Measurements from ENCODE around the gene RPS18. TPM values are rescaled to one million over a fixed set of nuclear protein-coding genes. Genes with fewer than 3 reads are reported as not detected.
"Not testable (repeated sequence)": the region's sequence is repeated elsewhere in the genome, so short reads cannot be mapped to it uniquely, and the experiment has no call there.

RPS18 gene
- polyA plus RNA-seq, 1 donor = 5,002 TPM

DNA sequence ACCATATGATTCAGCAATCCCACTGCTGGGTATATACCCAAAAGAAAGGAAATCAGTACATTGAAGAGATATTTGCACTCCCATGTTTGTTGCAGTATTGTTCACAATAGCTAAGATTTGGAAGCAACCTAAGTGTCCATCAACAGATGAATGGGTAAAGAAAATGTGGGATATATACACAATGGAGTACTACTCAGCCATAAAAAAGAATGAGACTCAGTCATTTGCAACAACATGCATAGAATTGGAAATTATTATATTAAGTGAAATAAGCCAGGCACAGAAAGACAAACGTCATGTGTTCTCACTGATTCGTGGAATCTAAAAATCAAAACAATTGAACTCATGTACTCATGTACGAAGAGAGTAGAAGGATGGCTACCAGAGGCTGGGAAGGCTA is 9.4 kb upstream of the RPS18 start:
- H3K9me3 ChIP-seq (ENCODE audit: control insufficient read depth, low read depth, low read length); H3K4me1 ChIP-seq (ENCODE audit: control insufficient read depth, insufficient read depth, low read length); DNase-seq; H3K27ac ChIP-seq (ENCODE audit: low read length); H3K4me3 ChIP-seq (ENCODE audit: low read length); H3K27me3 ChIP-seq (ENCODE audit: control insufficient read depth, insufficient read depth, low read length): not testable (repeated sequence)
- no CpG with 5 or more reads among the region's 3 CpGs for WGBS (ENCODE audit: insufficient coverage, low lambda C conversion rate)
- peaks cover 60% of the 10 kb centered on the region for H3K36me3 ChIP-seq (ENCODE audit: control insufficient read depth, insufficient read depth, low read length)

- Histone ChIP-seq H3K27ac (ENCODE audit: low read length) (no peak overlapping the region), H3K4me3 (ENCODE audit: low read length) (no peak overlapping the region), H3K9me3 (ENCODE audit: control insufficient read depth, low read depth, low read length) (no peaks in the 10 kb centered on the region), H3K4me1 (ENCODE audit: control insufficient read depth, insufficient read depth, low read length) (no peaks in the 10 kb centered on the region), H3K36me3 (ENCODE audit: control insufficient read depth, insufficient read depth, low read length) (peaks cover 66% of the 10 kb centered on the region), H3K27me3 (ENCODE audit: control insufficient read depth, insufficient read depth, low read length) (no peaks in the 10 kb centered on the region)
- no CpG with 5 or more reads among the region's 7 CpGs for WGBS (ENCODE audit: insufficient coverage, low lambda C conversion rate)
- no peak for DNase-seq
Measured at GRCh38 chr6:33264015-33264414, 7.9 kb upstream of the RPS18 start.

DNA sequence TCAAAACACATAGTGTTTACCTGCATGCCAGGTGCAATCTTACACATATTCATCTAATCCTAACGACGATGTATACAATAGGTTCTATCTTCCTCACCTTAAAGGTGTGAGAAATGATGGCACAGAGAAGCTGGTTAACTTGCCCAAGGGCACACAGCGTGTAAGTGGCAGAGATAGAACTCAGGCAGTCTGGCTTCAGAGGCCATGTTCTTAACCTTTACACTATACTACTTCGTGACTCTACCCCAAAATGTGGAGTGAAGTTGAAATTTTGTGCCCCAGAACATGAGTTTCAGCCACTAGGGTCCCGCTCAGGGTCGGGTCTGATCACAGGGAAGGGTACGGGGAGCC is 783 bp upstream of the RPS18 start:
- Histone ChIP-seq H3K36me3 (ENCODE audit: control insufficient read depth, insufficient read depth, low read length) (peaks cover 59% of the 10 kb centered on the region), H3K4me1 (ENCODE audit: control insufficient read depth, insufficient read depth, low read length) (peaks cover 24% of the 10 kb centered on the region), H3K9me3 (ENCODE audit: control insufficient read depth, low read depth, low read length) (no peaks in the 10 kb centered on the region), H3K4me3 (ENCODE audit: low read length) (peak overlapping the region; percentile 86), H3K27me3 (ENCODE audit: control insufficient read depth, insufficient read depth, low read length) (no peaks in the 10 kb centered on the region), H3K27ac (ENCODE audit: low read length) (peak overlapping the region; percentile 86)
- no peak for DNase-seq
- no CpG with 5 or more reads among the region's 7 CpGs for WGBS (ENCODE audit: insufficient coverage, low lambda C conversion rate)

DNA sequence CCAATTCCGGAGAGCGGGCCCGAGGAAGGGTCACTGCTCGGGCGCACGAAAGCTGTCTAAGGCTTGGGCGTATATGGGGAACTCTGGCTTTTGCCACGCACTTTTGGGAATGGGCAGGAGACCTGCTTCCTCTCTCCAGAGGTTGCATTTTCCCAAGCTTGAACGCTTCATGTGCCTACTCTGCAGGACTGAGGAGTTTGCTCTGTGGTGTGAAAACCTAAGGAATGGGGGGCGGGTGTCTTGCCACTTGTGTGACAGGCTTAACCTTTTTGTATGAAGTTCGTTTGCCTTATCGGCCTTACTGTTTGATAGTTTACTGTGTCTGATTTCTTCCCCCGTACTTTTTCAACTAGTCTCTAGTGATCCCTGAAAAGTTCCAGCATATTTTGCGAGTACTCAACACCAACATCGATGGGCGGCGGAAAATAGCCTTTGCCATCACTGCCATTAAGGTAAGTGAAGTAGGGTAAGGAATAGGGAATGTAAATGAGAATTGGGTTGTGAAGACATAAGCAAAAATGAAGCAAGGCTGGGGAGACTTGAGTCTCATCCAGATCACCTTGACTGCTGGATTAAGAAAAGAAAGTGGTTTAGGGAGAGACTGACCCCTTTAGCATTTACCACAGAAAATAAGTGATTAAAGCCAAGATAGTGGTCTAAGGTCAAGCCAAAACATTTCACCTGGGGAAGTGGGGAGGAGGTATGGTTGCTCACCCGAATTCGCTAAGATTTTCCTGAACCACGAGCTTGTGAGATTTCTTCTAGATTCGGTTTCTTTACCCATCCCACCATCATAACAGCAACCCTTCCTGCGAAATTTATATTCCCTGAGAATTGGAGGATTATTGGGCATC is 627 bp downstream of the RPS18 start:
- peak overlapping the region; percentile 67 for H3K27ac ChIP-seq (ENCODE audit: low read length)
- peaks cover 51% of the 10 kb centered on the region for H3K36me3 ChIP-seq (ENCODE audit: control insufficient read depth, insufficient read depth, low read length)
- H3K4me3 ChIP-seq (ENCODE audit: low read length) = peak overlapping the region; percentile 86
- H3K4me1 ChIP-seq (ENCODE audit: control insufficient read depth, insufficient read depth, low read length) = peaks cover 30% of the 10 kb centered on the region
- no CpG with 5 or more reads among the region's 22 CpGs for WGBS (ENCODE audit: insufficient coverage, low lambda C conversion rate)
- H3K27me3 ChIP-seq (ENCODE audit: control insufficient read depth, insufficient read depth, low read length) = no peaks in the 10 kb centered on the region
- no peak for DNase-seq
- H3K9me3 ChIP-seq (ENCODE audit: control insufficient read depth, low read depth, low read length) = no peaks in the 10 kb centered on the region

- DNase-seq = no peak
- Histone ChIP-seq H3K36me3 (ENCODE audit: control insufficient read depth, insufficient read depth, low read length) (peaks cover 43% of the 10 kb centered on the region), H3K27me3 (ENCODE audit: control insufficient read depth, insufficient read depth, low read length) (no peaks in the 10 kb centered on the region), H3K27ac (ENCODE audit: low read length) (no peak overlapping the region), H3K9me3 (ENCODE audit: control insufficient read depth, low read depth, low read length) (no peaks in the 10 kb centered on the region), H3K4me1 (ENCODE audit: control insufficient read depth, insufficient read depth, low read length) (peaks cover 30% of the 10 kb centered on the region), H3K4me3 (ENCODE audit: low read length) (peak overlapping the region; percentile 86)
- WGBS (ENCODE audit: insufficient coverage, low lambda C conversion rate) = 57% methylated on average over 3 of the region's 11 CpGs
Measured at GRCh38 chr6:33273129-33273923, 1.5 kb downstream of the RPS18 start.

DNA sequence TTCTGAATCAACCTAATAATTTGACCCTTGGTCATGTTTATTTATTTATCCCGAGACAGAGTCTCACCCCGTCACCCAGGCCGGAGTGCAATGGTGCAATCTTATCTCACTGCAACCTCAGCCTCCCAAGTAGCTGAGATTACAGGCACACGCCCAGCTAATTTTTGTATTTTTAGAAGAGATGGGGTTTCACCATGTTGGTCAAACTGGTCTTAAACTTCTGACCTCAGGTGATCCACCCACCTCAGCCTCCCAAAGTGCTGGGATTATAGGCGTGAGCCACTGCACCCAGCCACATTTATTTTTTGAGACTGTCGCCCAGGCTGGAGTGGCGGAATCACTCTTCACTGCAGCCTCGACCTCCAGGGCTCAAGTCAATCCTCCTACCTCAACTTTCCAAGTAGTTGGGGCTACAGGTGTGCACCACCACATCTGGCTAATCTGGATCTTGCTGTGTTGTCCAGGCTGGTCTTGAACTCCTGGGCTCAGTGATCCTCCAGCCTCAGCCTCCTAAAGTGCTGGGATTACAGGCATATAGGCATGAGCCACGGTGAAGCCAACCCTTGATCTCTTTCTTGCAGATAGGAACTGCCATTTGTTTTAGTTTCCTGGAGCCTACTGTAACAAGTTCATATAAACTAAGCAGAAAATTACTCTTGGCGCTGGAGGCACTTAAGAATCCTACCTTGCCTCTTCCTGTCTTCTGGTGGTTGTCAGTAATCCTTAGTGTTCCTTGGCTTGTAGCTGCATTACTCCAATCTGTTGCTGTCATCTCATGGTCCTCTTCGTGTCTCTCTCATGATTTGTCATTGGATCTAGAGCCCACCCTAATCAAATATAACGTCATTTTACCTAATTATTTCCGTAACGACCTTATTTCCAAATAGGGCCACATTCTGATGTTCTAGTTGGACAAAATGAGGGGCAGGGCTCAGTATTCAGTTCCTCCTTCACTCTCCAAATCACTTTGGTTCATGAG is 2.3 kb downstream of the RPS18 start:
- Histone ChIP-seq H3K4me3 (ENCODE audit: low read length) (peak overlapping the region; percentile 8), H3K27ac (ENCODE audit: low read length) (no peak overlapping the region), H3K27me3 (ENCODE audit: control insufficient read depth, insufficient read depth, low read length) (no peaks in the 10 kb centered on the region), H3K4me1 (ENCODE audit: control insufficient read depth, insufficient read depth, low read length) (peaks cover 30% of the 10 kb centered on the region), H3K36me3 (ENCODE audit: control insufficient read depth, insufficient read depth, low read length) (peaks cover 43% of the 10 kb centered on the region), H3K9me3 (ENCODE audit: control insufficient read depth, low read depth, low read length) (no peaks in the 10 kb centered on the region)
- DNase-seq = no peak
- 74% methylated on average over 4 of the region's 14 CpGs for WGBS (ENCODE audit: insufficient coverage, low lambda C conversion rate)

DNA sequence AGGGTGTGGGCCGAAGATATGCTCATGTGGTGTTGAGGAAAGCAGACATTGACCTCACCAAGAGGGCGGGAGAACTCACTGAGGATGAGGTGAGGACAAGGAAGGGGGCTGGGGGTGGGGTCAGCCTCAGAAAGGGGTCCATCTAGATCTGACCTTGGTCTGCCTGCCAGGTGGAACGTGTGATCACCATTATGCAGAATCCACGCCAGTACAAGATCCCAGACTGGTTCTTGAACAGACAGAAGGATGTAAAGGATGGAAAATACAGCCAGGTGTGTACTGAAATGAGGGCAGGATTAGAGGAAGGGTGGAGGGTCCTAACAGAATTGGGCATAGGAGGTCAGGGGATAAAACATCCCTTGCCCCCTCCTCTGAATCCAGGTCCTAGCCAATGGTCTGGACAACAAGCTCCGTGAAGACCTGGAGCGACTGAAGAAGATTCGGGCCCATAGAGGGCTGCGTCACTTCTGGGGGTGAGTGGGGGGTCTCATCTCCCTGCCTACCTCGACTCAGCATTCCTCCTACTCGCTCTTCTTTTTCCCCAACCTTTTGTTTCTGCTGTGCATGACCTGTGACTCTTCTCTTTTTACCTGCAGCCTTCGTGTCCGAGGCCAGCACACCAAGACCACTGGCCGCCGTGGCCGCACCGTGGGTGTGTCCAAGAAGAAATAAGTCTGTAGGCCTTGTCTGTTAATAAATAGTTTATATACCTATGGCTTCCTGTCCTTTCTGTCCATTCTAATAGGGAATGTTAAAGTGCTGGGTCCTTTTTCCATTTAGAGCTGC is 4.1 kb downstream of the RPS18 start:
- Histone ChIP-seq H3K4me3 (ENCODE audit: low read length) (peak overlapping the region; percentile 74), H3K36me3 (ENCODE audit: control insufficient read depth, insufficient read depth, low read length) (peaks cover 55% of the 10 kb centered on the region), H3K27ac (ENCODE audit: low read length) (peak overlapping the region; percentile 82), H3K4me1 (ENCODE audit: control insufficient read depth, insufficient read depth, low read length) (peaks cover 33% of the 10 kb centered on the region)
- not testable (repeated sequence) for H3K27me3 ChIP-seq (ENCODE audit: control insufficient read depth, insufficient read depth, low read length); H3K9me3 ChIP-seq (ENCODE audit: control insufficient read depth, low read depth, low read length); DNase-seq
- 60% methylated on average over 1 of the region's 16 CpGs for WGBS (ENCODE audit: insufficient coverage, low lambda C conversion rate)

- H3K4me3 ChIP-seq (ENCODE audit: low read length) = peak overlapping the region; percentile 74
- H3K9me3 ChIP-seq (ENCODE audit: control insufficient read depth, low read depth, low read length) = no peaks in the 10 kb centered on the region
- peak overlapping the region; percentile 82 for H3K27ac ChIP-seq (ENCODE audit: low read length)
- peaks cover 33% of the 10 kb centered on the region for H3K4me1 ChIP-seq (ENCODE audit: control insufficient read depth, insufficient read depth, low read length)
- DNase-seq = no peak
- H3K27me3 ChIP-seq (ENCODE audit: control insufficient read depth, insufficient read depth, low read length) = no peaks in the 10 kb centered on the region
- H3K36me3 ChIP-seq (ENCODE audit: control insufficient read depth, insufficient read depth, low read length) = peaks cover 59% of the 10 kb centered on the region
Measured at GRCh38 chr6:33276581-33276863, 4.6 kb downstream of the RPS18 start.

DNA sequence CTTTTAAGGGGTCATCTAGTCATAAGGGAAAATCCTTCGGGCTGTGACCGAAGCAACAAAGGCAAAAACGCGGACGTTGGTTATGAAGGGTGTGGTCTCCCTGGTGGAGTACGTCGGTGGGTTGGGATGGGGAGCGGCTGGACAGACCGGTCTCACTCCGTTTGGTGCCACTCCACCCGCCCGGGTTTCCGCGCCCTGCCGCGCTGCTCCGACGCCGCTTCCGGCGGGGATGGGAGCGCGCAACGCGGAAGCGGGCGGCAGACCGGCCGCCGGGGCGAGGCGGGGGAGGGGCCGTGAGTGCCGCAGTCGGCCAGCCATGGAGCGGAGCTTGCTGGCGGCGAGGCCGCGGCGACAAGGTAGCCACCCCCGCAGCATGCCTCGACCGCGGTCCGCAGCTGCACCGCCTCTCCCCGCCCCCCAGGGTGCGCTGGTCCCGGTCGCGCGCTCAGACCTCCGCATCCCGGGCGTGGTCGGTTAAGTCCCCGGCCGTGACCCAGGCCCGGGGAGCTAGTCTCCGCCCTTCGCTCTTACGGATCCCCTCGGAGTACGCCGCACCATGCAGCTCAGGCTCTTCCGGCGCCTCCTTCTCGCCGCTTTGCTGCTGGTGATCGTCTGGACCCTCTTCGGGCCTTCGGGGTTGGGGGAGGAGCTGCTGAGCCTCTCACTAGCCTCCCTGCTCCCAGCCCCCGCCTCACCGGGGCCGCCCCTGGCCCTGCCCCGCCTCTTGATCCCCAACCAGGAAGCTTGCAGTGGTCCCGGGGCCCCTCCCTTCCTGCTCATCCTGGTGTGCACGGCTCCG is 5.2 kb downstream of the RPS18 start, which contains the start of gene B3GALT4:
Gene B3GALT4, plus strand, starts transcription at position 260 of the 799 bp plus-strand sequence. Its CDS starts 297 bp downstream, at position 557.
- peak; percentile 67 to 84 for DNase-seq
- Histone ChIP-seq H3K4me3 (ENCODE audit: low read length) (peak within 1 kb of the TSS; percentile 74), H3K4me1 (ENCODE audit: control insufficient read depth, insufficient read depth, low read length) (peaks cover 33% of the 10 kb centered on the region), H3K36me3 (ENCODE audit: control insufficient read depth, insufficient read depth, low read length) (peaks cover 59% of the 10 kb centered on the region), H3K9me3 (ENCODE audit: control insufficient read depth, low read depth, low read length) (no peaks in the 10 kb centered on the region), H3K27me3 (ENCODE audit: control insufficient read depth, insufficient read depth, low read length) (no peaks in the 10 kb centered on the region), H3K27ac (ENCODE audit: low read length) (peak within 1 kb of the TSS; percentile 82)
- WGBS (ENCODE audit: insufficient coverage, low lambda C conversion rate) = no CpG with 5 or more reads among the region's 80 CpGs
